ENCODE results near the gene ARRB1. TPM values are rescaled to one million over a fixed set of nuclear protein-coding genes. Genes with fewer than 3 reads are reported as not detected.

Gene ARRB1
- total RNA-seq, 1 experiment from 2014 or later, result 24.2 TPM

- no peak for TF ChIP-seq ZNF274 (IDR thresholded peaks at IDR 0.05; ENCODE audit: low read depth, low read length)
- TF ChIP-seq MAX (IDR thresholded peaks at IDR 0.05), result no peak
- no peak for TF ChIP-seq JUND (IDR thresholded peaks at IDR 0.05)
- no peak for TF ChIP-seq TCF7L2 (IDR thresholded peaks at IDR 0.05; ENCODE audit: borderline replicate concordance, extremely low read depth, insufficient read depth, insufficient read length)
- no peak overlapping the region for H3K27ac ChIP-seq (ENCODE audit: low read depth, low read length)
- no peak overlapping the region for H3K9ac ChIP-seq (ENCODE audit: low read length)
- ChIA-PET POLR2A (no interaction called here), CTCF (interaction anchor here (0.5 to 2.6 kb wide), 7 partner anchors 9 to 75 kb away, joined by 3 to 20 read pairs (median 5); no protein-coding TSS in a partner anchor), RAD21 (ENCODE audit: low non-redundant PET in 1 of 2, low total read pairs in 2 of 2, uncharacterized antibody in 2 of 2, unreplicated experiment in 2 of 2) (interaction anchor here in 1 of 2 experiments (0.9 to 1.2 kb wide), 3 partner anchors 9 to 74 kb away, joined by 3 read pairs; no protein-coding TSS in a partner anchor)
- no peak overlapping the region for H3K4me2 ChIP-seq (ENCODE audit: low read length)
- no peaks in the 10 kb centered on the region for H3K4me1 ChIP-seq (ENCODE audit: control insufficient read depth in 1 of 2, insufficient read depth in 2 of 2, low read length in 2 of 2)
- H3K9me3 ChIP-seq (ENCODE audit: control insufficient read depth in 1 of 2, insufficient read depth in 1 of 2, low read depth in 1 of 2, low read length in 2 of 2), result no peaks in the 10 kb centered on the region
- no peak for DNase-seq (ENCODE audit: low read depth, low spot score)
- no peak overlapping the region for H2AFZ ChIP-seq (ENCODE audit: low read depth, low read length, poor library complexity, severe bottlenecking)
- no peak overlapping the region for H3K4me3 ChIP-seq (replicated peaks in 1 of 2; ENCODE audit: low read depth in 1 of 2, low read length in 2 of 2)
- BruUV-seq (replicated peaks), result no TSS peak
- no peaks in the 10 kb centered on the region for H3K79me2 ChIP-seq (ENCODE audit: insufficient read depth, low read length)
- no peaks in the 10 kb centered on the region for H3K9me2 ChIP-seq (ENCODE audit: insufficient read depth)
- intact Hi-C loops (cut with micrococcal nuclease), result loop anchor here (1.0 kb wide), 1 partner anchor 18 kb away; no protein-coding TSS in a partner anchor
- no peak for ATAC-seq
- no peaks in the 10 kb centered on the region for H3K36me3 ChIP-seq (ENCODE audit: control insufficient read depth in 1 of 2, insufficient read depth in 2 of 2, low read length in 2 of 2)
- peaks cover 38% of the 10 kb centered on the region; the same call in 1 of the 2 replicates for H3K27me3 ChIP-seq (ENCODE audit: insufficient read depth, low read length)
- no peaks in the 10 kb centered on the region for H4K20me1 ChIP-seq (ENCODE audit: insufficient read depth)
Measured at GRCh38 chr11:75214843-75215242, 136.6 kb downstream of the ARRB1 start.

GRCh38 chr11:75214411-75214821, 137.0 kb downstream of the ARRB1 start:
- TF ChIP-seq ZFX (IDR thresholded peaks at IDR 0.05), result no peak
- peak; percentile 35 to 57 (median 40); a peak in 5 of 6 replicates for TF ChIP-seq CTCF (IDR thresholded peaks at IDR 0.05 in 2 of 3, conservative IDR thresholded peaks at IDR 0.05 in 1 of 3; ENCODE audit: borderline replicate concordance in 1 of 3, insufficient read depth in 1 of 3, low read depth in 2 of 3, low read length in 2 of 3)
- TF ChIP-seq SRF (IDR thresholded peaks at IDR 0.05; ENCODE audit: low read depth), result no peak
- TF ChIP-seq ATF3 (IDR thresholded peaks at IDR 0.05), result no peak
- TF ChIP-seq RAD21 (IDR thresholded peaks at IDR 0.05; ENCODE audit: low read depth), result peak; percentile 18; the same call in 1 of the 2 replicates
- TF ChIP-seq REST (IDR thresholded peaks at IDR 0.05; ENCODE audit: low read depth), result peak; percentile 96
- no peak for TF ChIP-seq CBX3 (IDR thresholded peaks at IDR 0.05; ENCODE audit: low read depth)
- TF ChIP-seq EGR1 (IDR thresholded peaks at IDR 0.05; ENCODE audit: low read depth), result no peak
- Histone ChIP-seq H3K9ac (ENCODE audit: low read length) (no peak overlapping the region), H3K27me3 (ENCODE audit: insufficient read depth, low read length) (peaks cover 38% of the 10 kb centered on the region; the same call in 1 of the 2 replicates), H4K20me1 (ENCODE audit: insufficient read depth) (no peaks in the 10 kb centered on the region), H3K27ac (ENCODE audit: low read depth, low read length) (no peak overlapping the region), H3K4me2 (ENCODE audit: low read length) (no peak overlapping the region), H3K4me3 (replicated peaks in 1 of 2; ENCODE audit: low read depth in 1 of 2, low read length in 2 of 2) (no peak overlapping the region), H3K9me2 (ENCODE audit: insufficient read depth) (no peaks in the 10 kb centered on the region), H3K79me2 (ENCODE audit: insufficient read depth, low read length) (no peaks in the 10 kb centered on the region), H2AFZ (ENCODE audit: low read depth, low read length, poor library complexity, severe bottlenecking) (no peak overlapping the region), H3K4me1 (ENCODE audit: control insufficient read depth in 1 of 2, insufficient read depth in 2 of 2, low read length in 2 of 2) (no peaks in the 10 kb centered on the region), H3K9me3 (ENCODE audit: control insufficient read depth in 1 of 2, insufficient read depth in 1 of 2, low read depth in 1 of 2, low read length in 2 of 2) (no peaks in the 10 kb centered on the region), H3K36me3 (ENCODE audit: control insufficient read depth in 1 of 2, insufficient read depth in 2 of 2, low read length in 2 of 2) (no peaks in the 10 kb centered on the region)
- RAD21 ChIA-PET (ENCODE audit: low non-redundant PET in 1 of 2, low total read pairs in 2 of 2, uncharacterized antibody in 2 of 2, unreplicated experiment in 2 of 2), result interaction anchor here in 1 of 2 experiments (0.9 to 1.2 kb wide), 3 partner anchors 9 to 74 kb away, joined by 3 read pairs; no protein-coding TSS in a partner anchor
- intact Hi-C loops (cut with micrococcal nuclease), result loop anchor here (1.0 kb wide), 1 partner anchor 19 kb away; no protein-coding TSS in a partner anchor
- peak; percentile 48 for DNase-seq (ENCODE audit: low read depth, low spot score)
- POLR2A ChIA-PET, result no interaction called here
- BruUV-seq (replicated peaks), result no TSS peak
- peak; percentile 97 for ATAC-seq
- CTCF ChIA-PET, result interaction anchor here (0.5 to 2.6 kb wide), 8 partner anchors 9 to 75 kb away, joined by 3 to 20 read pairs (median 4); no protein-coding TSS in a partner anchor
